ENCODE data around the gene RALA.

Gene RALA, protein sequence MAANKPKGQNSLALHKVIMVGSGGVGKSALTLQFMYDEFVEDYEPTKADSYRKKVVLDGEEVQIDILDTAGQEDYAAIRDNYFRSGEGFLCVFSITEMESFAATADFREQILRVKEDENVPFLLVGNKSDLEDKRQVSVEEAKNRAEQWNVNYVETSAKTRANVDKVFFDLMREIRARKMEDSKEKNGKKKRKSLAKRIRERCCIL

DNA sequence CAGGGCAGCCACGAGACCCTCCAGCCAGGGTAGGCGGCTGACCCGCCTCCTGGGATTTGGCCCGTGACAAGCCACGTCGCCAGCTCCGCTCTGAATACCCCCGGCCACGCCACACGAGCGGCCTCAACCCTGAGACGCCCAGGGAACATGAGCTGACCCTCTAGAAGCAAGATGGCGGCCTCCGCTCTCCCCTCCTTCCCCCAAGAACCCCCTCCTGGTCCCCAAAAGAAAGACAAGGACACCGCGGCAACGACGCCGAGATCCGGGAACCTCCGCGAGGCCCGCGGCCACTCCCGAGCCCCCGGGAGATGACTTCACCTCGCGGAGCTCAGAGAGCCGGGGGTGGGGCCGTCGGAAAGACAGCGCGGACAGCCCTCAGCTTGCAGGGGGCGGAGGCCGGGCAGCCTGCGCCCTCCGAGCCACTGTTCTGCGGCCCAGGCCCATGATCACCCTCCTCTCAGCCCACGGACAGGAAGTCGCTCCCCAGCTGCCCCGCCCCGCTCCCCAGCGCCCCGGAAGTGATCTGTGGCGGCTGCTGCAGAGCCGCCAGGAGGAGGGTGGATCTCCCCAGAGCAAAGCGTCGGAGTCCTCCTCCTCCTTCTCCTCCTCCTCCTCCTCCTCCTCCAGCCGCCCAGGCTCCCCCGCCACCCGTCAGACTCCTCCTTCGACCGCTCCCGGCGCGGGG lies at the start of gene RALA:
RALA (plus strand) TSS at position 526 of the 685 bp plus-strand sequence. CDS start 63,096 bp downstream, outside the sequence.
- DNase-seq, result peak; percentile 87

DNA sequence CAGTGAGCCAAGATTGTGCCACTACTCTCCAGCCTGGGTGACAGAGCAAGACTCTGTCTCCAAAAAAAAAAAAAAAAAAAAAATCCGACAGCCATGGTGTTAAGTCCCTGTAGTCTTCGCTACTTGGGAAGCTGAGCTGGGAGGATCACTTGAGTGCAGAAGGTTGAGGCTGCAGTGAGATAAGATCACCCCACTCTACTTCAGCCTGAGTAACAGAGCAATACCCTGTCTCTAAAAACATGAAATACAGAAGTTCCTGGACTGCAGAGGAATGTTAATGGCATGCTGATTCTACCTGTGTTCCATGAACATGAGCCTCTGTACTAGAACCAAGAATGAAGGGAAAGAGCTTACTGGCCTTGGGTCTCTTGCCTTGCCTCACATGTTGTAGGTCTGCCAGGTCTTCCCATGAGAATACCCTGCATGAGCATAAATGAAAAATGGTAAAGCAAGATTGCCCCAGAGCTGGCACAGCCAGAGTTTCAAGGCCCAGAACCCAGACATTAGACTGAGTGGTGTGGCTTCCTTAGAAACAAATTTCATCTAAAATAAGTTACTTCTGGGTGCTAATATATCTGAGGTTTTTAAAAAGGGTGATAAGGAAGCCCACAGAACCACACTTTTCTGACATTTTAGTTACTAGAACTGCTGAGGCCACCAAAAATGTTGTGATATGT lies 48.6 kb upstream of the RALA start:
- no peak for DNase-seq

DNA sequence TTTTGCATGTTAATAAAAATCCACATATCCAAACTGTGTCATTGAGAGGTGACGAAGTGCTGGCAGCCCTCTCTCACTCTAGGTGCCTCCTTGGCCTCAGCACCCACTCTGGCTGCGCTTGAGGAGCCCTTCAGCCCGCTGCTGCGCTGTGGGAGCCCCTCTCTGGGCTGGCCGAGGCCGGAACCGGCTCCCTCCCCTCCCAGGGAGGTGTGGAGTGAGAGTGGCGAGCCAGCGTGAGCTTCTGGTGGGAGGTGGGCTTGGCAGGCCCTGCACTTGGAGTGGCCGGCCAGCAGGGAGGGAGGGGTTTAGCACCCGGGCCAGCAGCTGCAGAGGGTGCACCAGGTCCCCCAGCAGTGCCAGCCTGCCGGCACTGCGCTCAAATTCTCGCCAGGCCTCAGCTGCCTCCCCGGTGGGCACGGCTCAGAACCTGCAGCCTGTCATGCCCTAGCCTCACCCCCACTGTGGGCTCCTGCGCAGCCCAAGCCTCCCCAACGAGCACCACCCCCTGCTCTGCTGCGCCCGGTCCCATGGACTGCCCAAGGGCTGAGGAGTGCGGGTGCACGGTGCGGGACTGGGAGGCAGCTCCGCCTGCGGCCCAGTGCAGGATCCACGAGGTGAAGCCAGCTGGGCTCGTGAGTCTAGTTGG lies 46.0 kb upstream of the RALA start:
- DNase-seq, result no peak

DNA sequence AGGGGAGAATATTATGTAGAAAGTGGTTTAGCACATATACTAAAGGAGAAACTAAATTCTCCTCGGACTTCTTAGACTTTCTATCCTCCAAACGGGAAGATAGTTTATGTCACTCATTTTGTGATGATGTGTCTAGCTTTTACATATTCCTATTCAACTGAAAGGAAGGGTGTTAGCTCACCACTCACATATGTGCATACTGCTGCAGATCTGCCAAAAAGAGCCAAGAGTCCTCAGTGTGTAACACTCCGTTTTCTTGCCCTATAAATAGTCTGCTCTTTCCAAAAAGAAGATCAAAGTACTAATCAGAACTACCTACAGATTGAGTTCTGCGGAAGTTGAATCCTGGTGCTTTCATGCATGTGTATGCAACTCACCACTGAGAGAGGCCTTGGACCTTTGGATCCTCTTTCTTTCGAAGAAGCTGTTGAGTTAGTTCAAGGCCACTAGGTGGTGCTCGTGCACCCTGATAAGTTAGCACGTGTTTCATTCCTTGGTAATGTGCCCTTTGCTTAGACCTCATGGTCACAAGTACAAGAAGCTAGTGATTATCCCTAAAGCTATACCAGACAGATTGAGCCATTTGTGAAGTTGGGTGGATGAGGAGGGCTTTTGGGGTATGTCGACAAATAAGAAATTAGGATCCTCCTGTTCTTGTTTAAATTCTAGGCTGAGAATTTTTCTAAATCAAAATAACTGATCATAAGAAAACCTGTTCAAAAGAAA lies 43.1 kb upstream of the RALA start:
- DNase-seq, result peak; percentile 73

DNA sequence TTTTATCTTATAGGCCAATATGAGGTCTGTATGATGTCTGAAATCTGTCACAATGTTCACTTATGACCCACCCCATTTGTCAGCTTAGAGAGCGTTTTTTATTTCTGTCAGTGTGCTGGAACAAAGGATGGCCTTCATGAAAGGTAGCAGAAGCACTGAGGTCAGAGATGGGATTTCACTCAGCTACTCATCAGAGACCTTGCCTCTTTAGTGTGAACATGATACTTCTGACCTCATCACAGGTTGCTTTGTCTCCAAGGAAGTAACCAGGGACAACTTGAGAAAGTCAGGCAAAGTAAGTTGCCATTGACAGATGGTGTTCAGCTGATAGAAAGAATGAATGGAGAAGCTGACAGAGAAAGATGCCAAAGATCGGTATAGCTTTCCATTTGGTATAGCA lies 40.8 kb upstream of the RALA start:
- no peak for DNase-seq

DNA sequence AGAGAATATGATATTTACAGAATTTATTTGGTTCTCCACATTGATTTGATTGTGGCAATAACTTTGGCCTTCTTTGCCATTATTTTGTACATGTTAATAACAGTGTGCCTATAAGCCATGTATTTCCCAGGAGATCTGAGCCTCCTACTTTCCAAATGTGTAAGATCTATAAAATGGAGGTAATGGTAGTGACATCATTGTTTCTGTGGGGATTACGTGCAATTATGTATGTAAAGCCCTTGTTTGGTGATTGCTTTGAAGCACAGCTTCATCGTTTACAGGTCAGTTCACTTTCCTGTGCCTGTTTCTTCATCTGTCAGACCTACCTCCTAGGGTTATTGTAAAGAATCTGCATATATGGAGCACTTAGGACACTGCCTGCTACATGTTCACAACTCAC lies 39.8 kb upstream of the RALA start:
- DNase-seq, result no peak

DNA sequence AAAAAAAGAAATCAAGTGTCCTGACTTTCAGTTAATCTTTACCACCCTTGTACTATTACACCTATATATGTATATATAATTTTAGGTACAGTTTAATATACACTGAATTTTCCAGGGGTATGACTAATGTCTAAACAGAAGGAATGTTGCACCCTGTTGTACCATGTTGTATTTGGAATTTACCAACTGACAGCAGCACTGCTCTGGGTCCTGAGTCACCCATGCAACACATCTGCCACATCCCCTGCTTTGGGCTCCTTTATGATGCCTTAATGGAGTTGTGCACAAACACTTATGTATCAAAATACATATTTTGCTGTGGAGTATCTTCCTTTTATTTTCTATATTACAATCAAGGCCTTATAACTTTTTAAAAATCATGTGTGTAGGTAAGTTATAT lies 36.0 kb upstream of the RALA start:
- DNase-seq, result no peak

DNA sequence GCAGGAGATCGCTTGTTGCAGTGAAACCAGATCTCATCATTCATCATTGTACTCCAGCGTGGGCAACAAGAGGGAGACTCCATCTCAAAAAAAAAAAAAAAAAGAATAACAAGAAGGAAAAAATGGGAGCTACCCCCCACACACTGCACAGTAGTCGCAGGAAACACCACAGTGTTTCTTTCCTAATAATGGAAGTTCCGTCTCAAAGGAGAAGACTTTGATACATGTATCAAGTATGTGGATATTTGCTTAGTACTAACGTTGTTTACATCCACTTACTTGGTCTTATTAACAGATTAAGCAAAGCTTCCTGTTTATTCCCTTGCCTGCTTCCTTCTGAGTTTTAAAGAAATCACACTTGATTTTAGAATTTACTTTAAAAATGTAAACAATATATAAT lies 35.0 kb upstream of the RALA start:
- no peak for DNase-seq

DNA sequence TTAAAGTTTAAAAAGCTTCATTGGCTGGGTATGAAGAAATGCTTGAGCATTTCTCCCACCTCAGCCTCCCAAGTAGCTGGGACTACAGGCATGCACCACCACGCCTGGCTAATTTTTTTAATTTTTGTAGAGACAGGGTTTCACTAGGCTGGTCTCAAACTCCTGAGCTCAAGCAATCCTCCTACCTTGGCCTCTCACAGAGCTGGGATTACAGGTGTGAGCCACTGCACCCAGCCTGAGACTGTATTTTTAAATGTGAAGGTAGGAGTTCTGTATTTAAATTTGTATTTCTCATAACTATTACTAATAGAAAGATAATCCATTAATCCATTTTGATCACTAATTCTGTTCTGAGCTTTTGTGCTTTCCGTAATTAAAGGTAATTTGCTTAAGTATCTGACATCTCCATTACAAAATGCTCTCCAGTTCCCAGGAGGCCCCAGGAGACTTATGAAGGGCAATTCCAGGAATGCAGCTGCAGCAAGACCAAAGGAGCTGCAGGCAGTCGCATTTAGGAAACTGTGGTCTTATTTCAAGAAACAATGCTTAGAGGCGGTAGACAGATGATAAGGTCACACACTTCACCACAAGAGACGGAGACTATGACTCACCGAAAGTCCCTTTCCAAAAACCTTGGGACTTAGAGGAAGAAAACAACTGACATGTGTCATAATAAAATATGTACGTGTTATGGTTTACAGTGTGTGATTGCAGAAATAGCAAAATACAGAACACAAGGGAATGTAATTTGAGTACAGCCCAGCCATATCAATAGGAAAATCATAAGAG lies 33.9 kb upstream of the RALA start:
- DNase-seq, result peak; percentile 36

DNA sequence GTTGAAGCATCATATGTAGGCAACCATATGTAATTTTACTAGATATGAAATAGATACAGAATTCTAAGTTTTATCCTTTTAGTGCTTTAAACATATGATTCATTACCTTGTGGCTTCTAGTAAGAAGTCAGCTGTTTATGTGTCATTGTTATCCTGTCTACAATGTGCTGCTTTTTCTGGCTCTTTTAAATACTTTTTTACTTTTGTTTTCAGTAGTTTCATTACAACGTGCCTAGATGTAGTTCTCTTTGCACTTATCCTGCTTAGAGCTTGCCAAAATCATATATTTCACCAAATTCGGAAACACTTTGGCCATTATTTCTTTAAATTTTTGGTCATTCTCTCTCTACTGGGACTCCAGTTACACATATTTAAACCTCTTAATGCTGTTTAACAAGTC lies 30.8 kb upstream of the RALA start:
- DNase-seq, result no peak

DNA sequence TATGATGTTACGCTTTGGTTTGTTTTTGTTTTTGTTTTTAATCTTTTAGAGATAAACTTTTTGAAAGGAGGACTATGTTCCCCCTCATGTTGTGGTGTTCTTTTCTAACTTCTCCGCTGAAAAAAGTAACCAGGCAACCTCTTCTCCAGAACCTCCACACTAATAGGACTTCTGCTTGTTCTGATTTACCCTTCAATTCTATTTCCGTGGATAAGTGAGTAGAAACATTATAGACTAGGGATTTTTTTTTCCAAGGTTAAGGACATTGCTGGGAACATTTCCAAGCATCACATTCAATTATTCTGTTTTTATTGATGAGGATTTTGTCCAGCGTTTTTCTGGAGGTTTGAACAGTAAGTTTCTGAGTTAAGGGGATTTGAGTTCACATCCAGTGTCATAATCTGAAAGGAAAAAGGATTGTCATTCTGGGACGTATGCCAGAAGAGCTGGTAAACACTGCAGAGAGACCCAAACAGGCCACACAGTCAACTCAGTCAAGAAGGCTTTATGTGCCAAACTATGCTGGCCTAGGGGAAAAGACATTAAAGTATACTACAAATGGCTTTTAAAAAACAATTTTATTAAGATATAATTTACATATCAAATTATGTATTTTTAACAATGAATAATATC lies 28.3 kb upstream of the RALA start:
- no peak for DNase-seq

DNA sequence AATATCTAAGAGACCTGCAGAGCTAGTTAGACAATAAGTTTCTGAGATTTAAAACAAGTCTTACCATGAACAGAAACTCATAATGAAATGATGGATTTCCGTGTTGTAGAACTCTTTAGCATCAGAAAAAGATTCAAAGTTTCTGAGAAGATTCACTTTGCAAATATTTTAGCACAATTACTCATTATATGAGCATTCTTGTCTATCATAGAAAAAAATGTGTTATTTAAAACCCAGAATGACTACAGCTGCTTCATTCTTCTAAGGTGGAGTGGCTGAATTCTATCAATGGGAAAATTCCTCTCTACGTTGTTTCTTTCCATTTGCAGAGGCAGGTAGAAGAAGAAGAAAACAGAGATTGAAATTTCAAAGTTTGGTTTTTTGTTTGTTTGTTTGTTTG lies 21.0 kb upstream of the RALA start:
- DNase-seq, result no peak

DNA sequence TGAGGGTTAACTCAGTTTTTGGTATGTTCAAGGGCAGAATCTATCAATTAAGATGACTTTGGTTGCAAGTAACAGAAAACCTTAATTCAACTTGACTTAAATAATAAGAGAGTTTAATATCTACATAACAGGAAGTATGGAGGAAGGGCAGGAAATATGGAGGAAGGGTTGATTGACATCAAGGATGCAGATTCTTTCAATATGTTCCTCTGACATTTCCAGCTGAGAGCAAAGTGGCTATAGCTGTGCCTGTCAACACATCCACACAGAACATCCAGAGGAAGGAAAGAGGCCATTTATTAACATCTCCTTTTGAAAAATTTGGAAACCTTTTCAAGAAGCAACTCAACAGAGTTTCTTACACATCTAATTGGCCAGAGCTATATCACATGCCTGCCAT lies 19.4 kb upstream of the RALA start:
- no peak for DNase-seq

DNA sequence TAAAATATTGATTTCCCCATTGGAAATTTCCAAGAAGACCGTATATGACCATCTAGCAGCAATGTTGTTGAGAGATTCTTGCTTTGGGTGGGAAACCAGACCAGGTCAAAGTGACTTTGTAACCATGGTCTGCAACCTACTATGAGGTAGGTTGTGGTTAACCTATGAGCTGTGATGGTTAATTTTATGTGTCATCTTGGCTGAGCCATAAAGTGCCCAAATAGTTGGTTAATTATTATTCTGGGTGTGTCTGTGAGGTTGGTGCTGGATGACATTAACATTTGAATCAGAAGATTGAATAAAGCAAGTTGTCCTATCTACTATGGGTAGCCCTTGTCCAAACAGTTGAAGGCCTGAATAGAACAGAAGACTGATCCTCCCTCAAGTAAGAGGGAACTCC lies 18.3 kb upstream of the RALA start:
- DNase-seq, result no peak

DNA sequence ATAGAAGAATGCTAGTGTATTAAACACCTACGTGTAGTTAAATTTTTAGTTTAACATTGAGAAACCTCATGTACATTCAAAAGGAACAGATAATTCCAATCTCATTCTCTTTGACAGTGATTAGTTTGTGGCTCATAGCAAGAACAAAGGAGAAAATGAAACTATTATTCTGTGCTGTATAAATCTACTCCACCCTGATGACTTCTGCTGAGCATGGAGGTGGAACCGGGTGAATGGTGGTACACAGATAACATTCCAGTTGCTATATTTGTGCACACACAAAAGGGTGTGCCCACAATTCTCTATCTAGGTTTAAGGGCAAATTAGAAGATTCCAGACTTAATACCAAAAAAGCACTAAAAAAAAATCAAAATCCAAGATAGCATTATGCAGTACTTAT lies 17.0 kb upstream of the RALA start:
- DNase-seq, result no peak

DNA sequence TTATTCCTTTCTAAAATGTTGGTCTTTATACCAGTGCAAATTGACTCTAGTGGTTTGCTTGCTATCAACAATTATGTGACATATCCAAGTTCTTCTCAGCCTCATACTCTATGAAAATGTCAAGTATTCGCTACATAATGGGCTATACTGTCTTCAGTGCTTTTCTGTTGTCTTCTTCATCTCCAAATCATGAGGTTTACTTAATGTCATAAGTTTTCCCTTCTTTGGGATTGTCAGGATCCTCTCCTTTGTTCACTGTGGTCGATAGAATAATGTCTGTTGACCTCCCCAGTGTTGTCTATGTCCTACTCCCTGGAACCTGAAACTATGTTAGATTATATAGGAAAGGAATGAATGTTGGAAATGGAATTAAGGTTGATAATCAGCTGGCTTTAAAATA lies 16.4 kb upstream of the RALA start:
- no peak for DNase-seq

DNA sequence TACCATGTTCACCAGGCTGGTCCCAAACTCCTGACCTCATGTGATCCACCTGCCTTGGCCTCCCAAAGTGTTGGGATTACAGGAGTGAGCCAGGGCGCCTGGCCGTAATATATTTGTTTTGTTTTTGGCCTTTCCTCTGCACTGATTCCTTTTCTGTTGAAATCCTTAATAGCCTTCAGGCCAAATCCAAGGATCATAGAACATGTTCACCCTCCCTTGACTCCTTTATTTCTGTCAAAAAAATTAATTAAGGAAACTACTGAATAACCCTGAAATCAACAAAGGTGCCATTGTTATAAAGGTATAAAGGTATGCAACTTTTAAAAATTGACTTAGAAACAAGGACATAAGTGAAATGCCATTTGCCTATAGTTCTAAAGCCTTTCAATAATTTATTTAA lies 15.5 kb upstream of the RALA start:
- no peak for DNase-seq

DNA sequence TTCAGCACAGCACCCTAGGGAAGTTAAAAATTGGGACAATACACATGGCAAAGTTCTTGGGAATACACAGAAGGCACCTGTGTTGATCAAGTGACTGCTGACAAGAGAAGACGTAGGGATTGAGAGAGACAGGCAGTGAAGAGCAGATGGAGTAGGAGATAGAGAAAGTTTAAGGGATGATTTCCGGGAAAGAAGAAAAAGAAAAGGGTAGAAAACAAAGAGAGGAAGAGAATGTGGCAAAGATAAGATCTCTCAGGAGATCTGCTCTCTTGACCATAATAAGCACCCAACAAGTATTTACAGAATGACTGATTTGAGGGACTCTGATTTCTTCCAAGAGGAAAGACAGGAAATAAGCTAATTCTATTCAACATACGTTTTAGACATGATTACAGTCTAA lies 15.1 kb upstream of the RALA start:
- no peak for DNase-seq

DNA sequence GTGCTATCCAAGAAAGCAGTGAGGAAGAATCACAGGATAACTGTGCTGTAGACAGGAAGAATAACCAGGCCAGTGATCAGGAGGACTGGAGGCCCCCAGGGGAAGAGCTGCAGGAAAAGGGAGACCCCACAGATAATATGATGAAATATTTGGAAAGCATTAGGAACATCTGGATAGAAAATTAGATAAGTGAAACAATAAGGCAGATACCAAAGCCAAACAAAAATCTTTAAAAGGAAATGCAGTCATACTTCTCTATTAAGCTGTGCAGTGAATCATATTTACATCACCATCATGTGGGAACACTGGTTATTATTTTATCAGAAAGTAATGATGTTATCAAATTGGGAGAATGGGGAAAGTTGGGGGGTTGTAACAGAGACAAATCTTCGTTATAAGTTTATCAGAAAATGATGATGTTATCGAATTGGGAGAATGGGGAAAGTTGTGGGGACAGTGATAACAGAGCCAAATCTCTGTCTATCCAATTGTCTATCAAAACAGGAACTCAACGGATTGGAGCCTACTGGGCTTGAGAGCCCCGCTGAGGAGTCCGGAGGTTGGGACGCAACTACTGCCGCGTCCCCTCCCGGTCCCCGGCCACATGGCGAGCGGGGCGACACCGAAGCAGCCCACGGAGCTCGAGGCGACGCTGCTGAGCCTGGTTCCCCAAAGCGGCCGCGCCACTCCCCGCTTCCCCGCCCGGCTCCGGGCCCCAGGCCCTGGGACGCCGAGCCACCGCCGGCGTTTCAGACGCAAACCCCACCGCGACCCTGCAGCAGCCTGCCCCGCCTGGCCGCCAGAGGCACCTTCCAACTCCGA lies 14.0 kb upstream of the RALA start:
- DNase-seq, result peak; percentile 6

DNA sequence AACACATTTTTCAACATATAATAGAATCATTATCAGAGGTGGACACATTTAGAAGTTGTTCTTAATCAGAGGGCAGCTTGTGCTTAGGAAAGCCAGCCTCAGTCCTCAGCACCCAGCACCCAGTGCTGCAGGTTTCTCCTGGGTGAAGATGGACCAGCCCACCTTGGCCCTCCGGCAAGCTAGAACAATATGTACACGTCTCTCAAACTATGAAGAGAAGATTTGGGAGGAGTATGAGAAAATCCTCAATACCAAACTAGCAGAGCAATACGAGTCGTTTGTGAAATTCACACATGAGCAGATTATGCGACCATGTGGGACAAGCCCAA lies 13.5 kb upstream of the RALA start:
- no peak for DNase-seq

DNA sequence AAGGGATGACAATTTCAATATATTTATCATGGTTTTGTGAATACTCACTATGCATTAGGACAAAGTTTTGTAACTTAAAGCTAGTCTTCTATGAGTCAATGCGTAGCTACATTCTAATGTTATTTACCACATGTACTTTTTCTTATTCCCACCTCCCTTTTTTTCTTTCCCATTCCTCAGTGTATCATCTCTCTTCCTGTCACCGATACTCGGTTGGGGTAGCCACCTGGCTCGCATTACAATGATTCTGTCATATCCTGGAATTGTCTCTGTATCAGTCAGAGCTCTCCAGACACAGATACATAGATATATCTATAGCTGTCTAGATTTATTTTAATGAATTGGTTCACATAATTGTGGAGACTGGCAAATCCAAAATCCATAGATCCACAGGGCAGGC lies 9.8 kb upstream of the RALA start:
- DNase-seq, result no peak

All from activated CD4-positive, alpha-beta T cell treated with anti-CD3 and anti-CD28 coated beads, Interleukin-2, amount 50 U/mL, for 1 hour (primary cell).